GM18951 (cell line): ENCODE results near the gene GABRB1.

Experiments
- POLR2A ChIP-seq: IDR thresholded peaks from 4 replicates; pipeline ENCODE4 v1.6.1; 2011; ENCODE audit warnings: mild to moderate bottlenecking; ENCODE audit not compliant: insufficient read length, insufficient read depth; ENCODE audit errors: extremely low read depth
- in situ Hi-C: fragments of 300-500 bp; cut with MboI; formaldehyde crosslinking; loops from one replicate; pipeline ENCODE4 v1.12.0; 2022; ENCODE audit warnings: low sequenced_read_pairs, mixed read lengths, inconsistent platforms; ENCODE audit not compliant: unreplicated experiment

GABRB1 gene

DNA sequence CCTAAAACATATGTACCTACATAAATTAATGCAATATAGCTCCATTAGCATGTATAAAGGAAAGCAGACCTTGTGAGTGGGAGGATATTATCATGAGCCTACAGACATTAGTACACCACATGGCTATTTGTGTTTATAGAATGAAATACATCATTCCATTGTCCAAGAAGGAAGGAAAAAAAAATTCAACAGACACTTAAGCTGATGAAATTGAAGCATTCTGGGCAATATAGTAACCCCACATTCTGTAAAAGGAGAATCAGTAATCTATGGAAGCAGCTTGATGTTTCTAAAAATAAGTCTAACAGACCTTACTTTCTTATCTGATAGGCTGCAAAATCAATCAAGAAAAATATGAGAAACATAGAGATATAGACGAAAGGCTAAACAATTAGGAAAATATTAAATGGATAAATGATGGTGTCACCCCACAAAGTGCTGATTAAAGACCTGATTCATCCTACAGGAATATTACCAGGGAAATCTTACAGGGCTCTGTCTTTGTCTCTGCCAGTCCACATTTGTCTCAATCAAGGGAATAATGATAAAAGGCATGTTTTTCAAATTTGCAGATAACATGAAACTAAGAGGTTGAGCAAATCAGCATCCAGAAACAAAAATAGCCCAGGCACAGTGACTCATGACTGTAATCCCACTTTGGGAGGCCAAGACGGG, 355.3 kb downstream of the GABRB1 start:
- no peak for TF ChIP-seq POLR2A
- in situ Hi-C loops, result loop anchor here (10.0 kb wide), 1 partner anchor 452 kb away; no protein-coding TSS in a partner anchor

DNA sequence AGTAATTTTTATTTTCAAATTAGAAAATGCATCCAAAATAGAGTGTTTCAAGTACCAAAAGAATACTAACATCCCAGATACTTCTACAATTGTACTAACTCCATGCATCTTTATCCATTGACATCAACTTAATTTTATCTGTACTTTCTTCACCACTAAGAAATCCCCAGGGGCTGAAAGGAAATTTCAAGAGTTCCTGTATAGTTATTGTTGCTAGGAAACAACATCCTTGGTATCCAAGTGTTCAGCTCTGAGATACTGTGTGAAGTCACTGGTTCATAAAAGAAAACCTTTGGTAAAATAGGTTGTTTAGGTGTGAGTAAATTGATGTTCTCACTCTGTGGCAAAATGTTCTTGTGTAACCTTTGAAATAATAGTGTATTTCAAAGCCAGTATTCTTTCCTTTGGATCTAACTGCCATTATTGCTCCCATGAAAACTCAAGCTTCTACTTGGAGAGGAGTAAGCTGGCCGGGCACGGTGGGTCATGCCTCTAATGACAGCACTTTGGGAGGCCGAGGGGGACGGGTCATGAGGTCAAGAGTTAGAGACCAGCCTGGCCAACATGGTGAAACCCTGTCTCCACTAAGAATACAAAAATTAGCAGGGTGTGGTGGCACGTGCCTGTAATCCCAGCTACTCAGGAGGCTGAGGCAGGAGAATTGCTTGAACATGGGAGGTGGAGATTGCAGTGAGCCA, 359.2 kb downstream of the GABRB1 start:
- no peak for TF ChIP-seq POLR2A
- in situ Hi-C loops, result no loop called here

DNA sequence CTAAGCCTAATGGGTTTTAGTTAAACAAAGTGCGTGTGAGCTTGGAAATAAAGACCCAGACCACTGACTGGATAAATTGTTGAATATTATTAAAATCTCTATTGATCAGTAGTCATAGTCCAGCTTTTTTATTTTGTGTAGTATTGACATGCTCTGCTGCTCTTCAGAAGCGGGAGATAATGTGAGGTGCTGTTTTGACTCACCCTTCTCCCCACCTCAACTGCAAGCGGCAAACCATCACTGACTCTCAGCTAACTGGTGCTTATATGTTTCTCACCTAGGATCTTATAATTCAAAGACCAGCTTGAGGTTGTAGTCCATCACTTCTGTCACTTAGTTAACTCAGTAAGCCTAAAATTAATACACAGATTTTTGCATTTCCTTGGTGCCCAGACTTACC, 359.9 kb downstream of the GABRB1 start:
- in situ Hi-C loops, result no loop called here
- TF ChIP-seq POLR2A, result no peak

DNA sequence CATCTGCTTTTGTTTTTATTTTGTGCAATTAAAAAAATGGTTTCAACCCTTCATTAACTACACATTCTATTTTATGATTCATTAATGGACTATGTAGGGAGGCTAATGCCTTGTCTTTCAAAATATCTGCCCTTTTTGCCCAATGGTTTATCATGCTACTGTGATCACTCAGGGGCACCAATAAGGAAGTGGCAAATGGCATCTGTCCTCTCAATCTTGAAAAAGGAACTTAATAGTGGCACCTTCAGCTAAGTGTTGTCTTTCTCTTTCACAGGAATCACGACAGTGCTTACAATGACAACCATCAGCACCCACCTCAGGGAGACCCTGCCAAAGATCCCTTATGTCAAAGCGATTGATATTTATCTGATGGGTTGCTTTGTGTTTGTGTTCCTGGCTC, 375.0 kb downstream of the GABRB1 start:
- TF ChIP-seq POLR2A, result no peak
- in situ Hi-C loops, result no loop called here

DNA sequence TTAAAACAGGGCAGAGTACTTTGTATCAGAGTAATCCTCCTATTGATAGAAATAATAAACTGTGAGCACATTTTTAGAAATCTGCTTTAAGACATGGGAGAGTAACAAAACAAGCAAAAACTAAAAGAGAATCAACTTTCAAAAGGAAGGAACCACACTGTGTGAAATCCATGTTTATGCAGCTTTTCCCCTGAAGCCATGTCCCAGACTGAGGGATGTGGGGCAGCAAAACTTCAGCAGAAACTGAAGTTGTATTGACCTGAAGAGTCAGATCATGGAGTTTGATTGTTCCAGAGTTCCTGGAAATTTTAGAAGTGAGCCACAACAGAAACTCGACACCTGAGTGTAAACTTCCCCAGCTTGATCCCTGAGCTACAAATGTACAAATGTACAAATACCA, 378.9 kb downstream of the GABRB1 start:
- in situ Hi-C loops, result no loop called here
- TF ChIP-seq POLR2A, result no peak

DNA sequence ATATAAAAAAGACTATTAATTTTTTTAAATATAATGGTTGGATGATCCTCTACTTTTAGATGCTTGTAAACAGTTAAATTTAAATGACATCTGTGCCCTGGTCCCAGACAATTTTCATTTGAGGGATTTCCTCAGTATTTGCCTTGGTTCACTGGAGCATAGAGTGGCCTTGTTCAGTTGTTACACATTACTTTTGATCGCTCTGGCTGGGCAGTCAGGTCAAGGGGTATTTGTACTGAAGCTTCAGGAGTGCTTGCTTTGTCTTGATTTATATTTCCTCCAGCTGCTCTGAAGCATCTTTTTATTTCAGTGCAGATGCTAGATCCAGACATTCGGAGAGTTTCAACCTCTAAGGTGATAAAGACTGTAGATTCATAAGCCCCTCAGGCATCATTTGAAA, 382.2 kb downstream of the GABRB1 start:
- no peak for TF ChIP-seq POLR2A
- in situ Hi-C loops, result no loop called here

DNA sequence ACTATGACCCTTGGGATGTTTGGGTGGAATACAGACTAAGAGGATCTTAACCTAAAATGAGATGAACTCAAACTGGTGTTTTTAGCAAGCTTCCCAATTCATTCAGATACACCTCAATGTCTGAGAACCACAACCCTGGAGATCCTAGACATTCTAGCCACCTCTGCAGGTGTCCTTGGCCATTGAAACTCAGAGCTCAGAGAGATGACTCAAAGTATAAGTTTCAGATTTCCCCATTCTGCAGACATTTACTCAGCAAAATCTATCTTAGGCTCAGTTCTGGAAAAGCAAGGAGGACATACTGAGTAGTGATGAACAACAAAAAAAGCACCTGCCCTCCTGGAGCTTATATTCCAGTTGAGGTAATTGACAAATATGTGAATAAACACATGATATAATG, 384.4 kb downstream of the GABRB1 start:
- in situ Hi-C loops, result no loop called here
- TF ChIP-seq POLR2A, result no peak

DNA sequence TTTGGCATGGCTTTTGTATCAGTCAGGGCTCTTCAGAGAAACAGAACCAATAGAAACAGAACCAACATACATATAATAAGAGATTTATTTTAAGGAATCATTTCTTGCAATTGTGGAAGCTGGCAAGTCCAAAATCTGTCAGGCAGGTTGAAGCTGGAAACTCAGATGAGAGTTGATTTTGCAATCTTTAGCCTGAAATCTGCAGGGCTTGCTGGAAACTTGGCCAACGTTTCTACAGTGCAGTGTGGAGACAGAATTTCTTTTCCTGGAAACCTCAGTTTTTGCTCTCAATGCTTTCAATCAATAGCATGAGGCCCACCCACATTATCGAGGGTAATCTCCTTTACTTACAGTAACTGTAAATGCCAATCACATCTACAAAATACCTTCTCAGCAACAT, 386.8 kb downstream of the GABRB1 start:
- in situ Hi-C loops, result no loop called here
- no peak for TF ChIP-seq POLR2A

DNA sequence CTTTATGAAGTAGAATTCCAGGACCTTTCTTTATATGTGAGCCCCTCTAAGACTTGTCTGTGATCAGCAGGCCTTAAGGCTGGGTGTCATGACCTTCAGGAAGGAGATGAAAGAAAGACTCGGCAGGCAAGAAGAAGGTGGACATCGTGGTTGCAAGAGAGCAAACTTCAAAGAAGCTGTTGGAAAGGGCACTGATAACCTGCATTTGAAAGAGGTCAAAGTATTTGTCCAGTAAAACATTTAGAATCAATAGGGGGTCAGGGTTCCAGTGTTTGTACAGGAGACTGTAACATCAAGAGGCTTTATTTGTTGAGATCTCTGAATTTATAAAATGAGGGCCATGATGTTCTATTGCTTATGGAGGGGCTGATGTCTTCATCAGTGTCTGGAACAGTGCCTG, 387.9 kb downstream of the GABRB1 start:
- in situ Hi-C loops, result no loop called here
- no peak for TF ChIP-seq POLR2A

DNA sequence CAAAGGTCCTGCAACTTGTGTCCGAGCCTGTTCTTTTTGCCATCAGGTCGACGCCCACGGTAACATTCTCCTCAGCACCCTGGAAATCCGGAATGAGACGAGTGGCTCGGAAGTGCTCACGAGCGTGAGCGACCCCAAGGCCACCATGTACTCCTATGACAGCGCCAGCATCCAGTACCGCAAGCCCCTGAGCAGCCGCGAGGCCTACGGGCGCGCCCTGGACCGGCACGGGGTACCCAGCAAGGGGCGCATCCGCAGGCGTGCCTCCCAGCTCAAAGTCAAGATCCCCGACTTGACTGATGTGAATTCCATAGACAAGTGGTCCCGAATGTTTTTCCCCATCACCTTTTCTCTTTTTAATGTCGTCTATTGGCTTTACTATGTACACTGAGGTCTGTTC, 394.3 kb downstream of the GABRB1 start:
- in situ Hi-C loops, result no loop called here
- no peak for TF ChIP-seq POLR2A

DNA sequence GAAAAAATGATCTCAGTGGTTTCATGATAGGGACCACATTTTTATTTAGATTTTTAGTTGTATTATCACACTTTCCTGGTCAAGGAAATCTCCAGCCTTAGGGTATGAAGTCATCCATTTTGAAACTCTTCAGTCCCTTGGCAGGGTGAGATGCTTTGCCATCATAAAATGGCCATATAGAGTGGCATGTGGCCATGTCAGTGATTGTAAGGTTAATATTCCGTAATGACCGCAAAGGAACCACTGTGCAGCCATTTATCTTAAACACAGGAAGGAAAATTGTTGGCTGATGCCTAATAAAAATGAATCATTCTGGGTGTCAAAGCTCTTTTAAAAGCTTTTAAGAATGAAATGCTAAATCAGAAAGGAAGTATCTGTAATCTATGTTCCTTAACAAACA, 396.6 kb downstream of the GABRB1 start:
- in situ Hi-C loops, result no loop called here
- TF ChIP-seq POLR2A, result no peak

DNA sequence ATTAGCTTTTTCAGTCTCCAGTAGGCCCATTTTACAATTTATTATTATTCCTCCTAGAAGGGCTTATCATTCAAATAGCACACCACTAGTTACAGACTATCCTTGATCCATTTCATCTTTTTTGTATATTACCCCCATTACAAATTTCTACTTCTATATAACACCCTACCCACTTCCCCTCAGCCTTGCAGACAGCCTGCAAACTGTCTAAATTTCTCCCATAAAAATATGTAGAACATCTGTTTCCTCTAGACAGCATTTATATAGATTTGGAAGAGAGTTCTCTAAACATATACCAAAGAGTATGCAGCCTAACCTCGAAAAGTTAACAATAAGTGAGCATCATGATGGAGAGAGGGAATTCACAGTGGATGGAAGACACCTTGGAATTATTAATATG, 401.4 kb downstream of the GABRB1 start:
- in situ Hi-C loops, result no loop called here
- no peak for TF ChIP-seq POLR2A

DNA sequence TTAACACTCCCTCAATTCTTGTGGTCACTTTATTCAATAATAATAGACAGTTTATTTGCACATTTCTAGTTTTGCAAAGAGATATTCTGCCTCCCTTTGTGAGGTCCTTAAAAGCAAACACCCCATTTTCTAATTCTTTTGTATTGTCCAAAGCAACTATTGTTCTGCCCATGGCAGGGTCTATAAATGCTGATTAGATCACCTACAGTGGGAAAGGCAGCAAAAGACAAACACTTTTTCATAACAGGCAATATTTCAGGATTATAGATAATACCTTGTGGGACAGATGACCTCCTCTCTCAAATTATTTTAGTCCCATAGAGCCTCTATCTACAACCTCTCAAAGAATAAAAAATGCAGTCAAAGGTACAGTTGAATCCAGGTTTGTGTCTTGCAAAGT, 403.6 kb downstream of the GABRB1 start:
- in situ Hi-C loops, result no loop called here
- no peak for TF ChIP-seq POLR2A

DNA sequence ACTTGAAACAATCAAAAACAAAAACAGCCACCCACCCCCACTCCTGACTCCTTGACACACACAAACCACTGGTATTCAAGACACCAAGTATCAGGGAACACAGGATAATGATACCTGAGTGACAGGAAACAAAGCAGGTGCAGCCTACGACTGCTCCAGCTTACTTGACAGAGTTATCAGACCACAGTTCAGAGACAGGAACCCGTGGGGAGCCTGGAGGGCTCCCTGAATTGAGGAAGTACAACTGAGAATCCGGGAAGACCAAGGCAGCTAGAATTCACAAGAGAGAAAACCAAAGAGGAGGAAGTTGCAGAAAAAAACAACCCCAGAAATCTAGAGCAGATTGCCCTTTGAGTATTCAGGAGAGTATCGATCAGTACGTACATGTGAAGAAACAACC, 411.6 kb downstream of the GABRB1 start:
- in situ Hi-C loops, result no loop called here
- no peak for TF ChIP-seq POLR2A
